ENCODE measurements around the gene ZC3H4. TPM values are rescaled to one million over a fixed set of nuclear protein-coding genes. Genes with fewer than 3 reads are reported as not detected.

ZC3H4 gene
- total and polyA plus RNA-seq, 12 donors: 5.7 to 45.0 (median 23.6) TPM

GRCh38 chr19:47065242-47065641 lies 48.3 kb downstream of the ZC3H4 start:
- DNase-seq: no peak
- Histone ChIP-seq H3K27me3 (no peaks in the 10 kb centered on the region), H3K27ac (no peak overlapping the region), H3K9me3 (replicated peaks in 1 of 3) (no peaks in the 10 kb centered on the region), H3K4me3 (no peak overlapping the region), H3K4me1 (replicated peaks in 1 of 2) (no peaks in the 10 kb centered on the region), H3K36me3 (replicated peaks in 1 of 2) (peaks cover 0 to 55% of the 10 kb centered on the region in 2 donors)
- intact Hi-C loops (cut with DNase I): no loop called here
- TF ChIP-seq POLR2A (IDR thresholded peaks at IDR 0.05) (no peak), CTCF (IDR thresholded peaks at IDR 0.05) (no peak)
- 88 to 93% (median 92%) methylated on average over 8 to 11 of the region's 11 CpGs for WGBS, 4 donors

- intact Hi-C loops (cut with DNase I): no loop called here
Observed at GRCh38 chr19:47063874-47064273, 49.7 kb downstream of the ZC3H4 start.

GRCh38 chr19:47058621-47059022 lies 55.0 kb downstream of the ZC3H4 start:
- no peaks in the 10 kb centered on the region for H3K9me3 ChIP-seq (replicated peaks in 1 of 3)
- TF ChIP-seq POLR2A (IDR thresholded peaks at IDR 0.05) (no peak), CTCF (IDR thresholded peaks at IDR 0.05) (no peak)
- WGBS, 4 donors: 59 to 78% (median 62%) methylated on average over 10 to 11 of the region's 11 CpGs
- H3K4me1 ChIP-seq (replicated peaks in 1 of 2): no peaks in the 10 kb centered on the region
- H3K4me3 ChIP-seq: no peak overlapping the region
- no peak for DNase-seq
- H3K27ac ChIP-seq: no peak overlapping the region
- intact Hi-C loops (cut with DNase I): no loop called here
- no peaks in the 10 kb centered on the region for H3K27me3 ChIP-seq
- no peaks in the 10 kb centered on the region for H3K36me3 ChIP-seq (replicated peaks in 1 of 2)

More at GRCh38 chr19:47063874-47064273, 49.7 kb downstream of the ZC3H4 start:
- Histone ChIP-seq H3K27me3 (no peaks in the 10 kb centered on the region), H3K36me3 (replicated peaks in 1 of 2) (peaks cover 0 to 42% of the 10 kb centered on the region in 2 donors), H3K4me1 (replicated peaks in 1 of 2) (no peaks in the 10 kb centered on the region), H3K9me3 (replicated peaks in 1 of 3) (no peaks in the 10 kb centered on the region), H3K4me3 (no peak overlapping the region), H3K27ac (no peak overlapping the region)
- 72 to 87% (median 77%) methylated on average over 5 to 6 of the region's 6 CpGs for WGBS, 4 donors
- no peak for TF ChIP-seq POLR2A (IDR thresholded peaks at IDR 0.05)
- no peak for TF ChIP-seq CTCF (IDR thresholded peaks at IDR 0.05)
- no peak for DNase-seq

- no peak for TF ChIP-seq CTCF (IDR thresholded peaks at IDR 0.05)
- no peak for TF ChIP-seq POLR2A (IDR thresholded peaks at IDR 0.05)
- no peak for DNase-seq
- Histone ChIP-seq H3K36me3 (replicated peaks in 1 of 2) (no peaks in the 10 kb centered on the region), H3K27ac (no peak overlapping the region), H3K4me3 (no peak overlapping the region), H3K9me3 (replicated peaks in 1 of 3) (no peaks in the 10 kb centered on the region), H3K4me1 (replicated peaks in 1 of 2) (no peaks in the 10 kb centered on the region), H3K27me3 (no peaks in the 10 kb centered on the region)
- 63 to 73% (median 70%) methylated on average over 2 of the region's 2 CpGs for WGBS, 4 donors
- intact Hi-C loops (cut with DNase I): no loop called here
Observed at GRCh38 chr19:47057328-47057727, 56.2 kb downstream of the ZC3H4 start.

Measured in adrenal gland (tissue), 12 donors.